Spleen (tissue), 11 donors: ENCODE results near the gene KCTD20. TPM values are rescaled to one million over a fixed set of nuclear protein-coding genes. Genes with fewer than 3 reads are reported as not detected.

Source experiments
- DNase-seq: peaks from one replicate; pipeline ENCODE4 v3.0.0-alpha.2; 2020
- H3K27ac ChIP-seq, 8 donors: fragments of 200-600 bp; sonication (generic) in 7 of 8; 1 replicate in 4 of 8; 2 replicates in 4 of 8; pipeline versions ENCODE4 v1.5.0 to v1.8.0; 2016 to 2021; ENCODE audit warnings: inconsistent platforms in 4 of 8, mild to moderate bottlenecking in 4 of 8, moderate library complexity in 1 of 8
- H3K27me3 ChIP-seq, 7 donors: fragments of 200-600 bp; sonication (generic) in 6 of 7; replicated peaks in 1 of 7; 1 replicate in 4 of 7; 2 replicates in 3 of 7; pipeline versions ENCODE4 v1.5.0 to v1.8.0; 2016 to 2021; ENCODE audit warnings: inconsistent platforms in 3 of 7, mild to moderate bottlenecking in 1 of 7
- H3K36me3 ChIP-seq, 6 donors: fragments of 200-600 bp; sonication (generic) in 5 of 6; 1 replicate in 4 of 6; 2 replicates in 2 of 6; pipeline versions ENCODE4 v1.5.0 to v1.8.0; 2016 to 2021; ENCODE audit warnings: inconsistent platforms in 2 of 6
- H3K4me1 ChIP-seq, 6 donors: fragments of 200-600 bp; sonication (generic) in 5 of 6; 1 replicate in 3 of 6; 2 replicates in 3 of 6; pipeline versions ENCODE4 v1.5.0 to v1.8.0; 2016 to 2021; ENCODE audit warnings: inconsistent platforms in 3 of 6
- H3K4me3 ChIP-seq, 8 donors: fragments of 200-600 bp; sonication (generic) in 7 of 8; 1 replicate in 4 of 8; 2 replicates in 4 of 8; pipeline versions ENCODE4 v1.5.0 to v1.8.0; 2016 to 2021; ENCODE audit warnings: inconsistent platforms in 4 of 8, mild to moderate bottlenecking in 4 of 8, moderate library complexity in 2 of 8
- H3K9me3 ChIP-seq, 8 donors: fragments of 200-600 bp; sonication (generic) in 7 of 8; 1 replicate in 4 of 8; 2 replicates in 4 of 8; pipeline versions ENCODE4 v1.5.0 to v1.8.0; 2016 to 2021; ENCODE audit warnings: inconsistent platforms in 4 of 8
- CTCF ChIP-seq, 11 experiments: fragments of 200-600 bp in 7 of 11; fragments of 450-650 bp in 4 of 11; sonication (generic) in 4 of 11; IDR thresholded peaks in 8 of 11; conservative IDR thresholded peaks in 3 of 11; 1 replicate in 7 of 11; 2 replicates in 4 of 11; pipeline versions ENCODE4 v1.4.0 to v1.8.0; 2016 to 2021; ENCODE audit warnings: antibody characterized with exemption in 11 of 11, inconsistent platforms in 4 of 11, mild to moderate bottlenecking in 1 of 11
- POLR2A ChIP-seq, 3 donors: fragments of 450-650 bp; IDR thresholded peaks; one replicate each; pipeline ENCODE4 v1.5.1; 2017; ENCODE audit warnings: antibody characterized with exemption in 3 of 3, mild to moderate bottlenecking in 1 of 3
- POLR2AphosphoS5 ChIP-seq, 3 donors: sonication (generic); formaldehyde crosslinking; IDR thresholded peaks; one replicate each; pipeline ENCODE4 v1.5.1; 2017; ENCODE audit warnings: antibody characterized with exemption in 3 of 3
- WGBS, 5 donors: extraction: QIAGEN DNeasy Blood & Tissue Kit in 3 of 5; methylation state at CpG; one replicate each; pipeline versions ENCODE4 v1.1.5 to v1.1.7; 2013 to 2018; 5-methylcytosine and 5-hydroxymethylcytosine counted together
- intact Hi-C: fragments of 100-400 bp; cut with DNase I; formaldehyde crosslinking; loops from one replicate; pipeline ENCODE4 v1.15.0; 2023; ENCODE audit warnings: low total_unique reads
- polyA plus RNA-seq, 3 donors: library from polyadenylated mRNA; stranded (reverse); fragments of 200-250 nt; gene quantifications; one replicate each; pipeline ENCODE4 v1.2.1, GENCODE V29; 2013
- total RNA-seq, 7 donors: library from RNA; depleted of rRNA in 3 of 7; stranded (reverse); fragments of >200 nt in 3 of 7; fragmentation: NEBNext Ultra II Directional in 4 of 7; extraction: Animal tissue kit (Norgen Biotek cat#: 25700) in 4 of 7; gene quantifications; one replicate each; pipeline versions ENCODE4 v1.1.0 to v1.2.1, GENCODE V29; 2016 to 2021
- donor health status: healthy with polysubstance abuse.
- donor health status: DM: no; HTN: no; CAD: no; lungs with moderate emphysema.
- donor health status: DM: no; HTN: no; CAD: no.
- donor health status: Bipolar disorder and iron deficiency.
- donor health status: healthy.
- donor health status: DM: no; HTN: no; CAD: no.
- donor health status: DM: yes; HTN: yes; CAD: no.

Gene KCTD20
- total and polyA plus RNA-seq, 10 donors, result 12.8 to 65.9 (median 51.4) TPM

- DNase-seq, result no peak
- Histone ChIP-seq H3K9me3 (no peaks in the 10 kb centered on the region), H3K36me3 (peaks cover 0 to 100% (median 57%) of the 10 kb centered on the region in 6 donors), H3K27ac (peak overlapping the region in 4 of 8 donors; percentile 26 to 67 (median 40)), H3K4me3 (no peak overlapping the region), H3K4me1 (peaks cover 0 to 14% (median 0%) of the 10 kb centered on the region in 6 donors), H3K27me3 (no peaks in the 10 kb centered on the region)
- TF ChIP-seq CTCF (IDR thresholded peaks at IDR 0.05 in 8 of 11, conservative IDR thresholded peaks at IDR 0.05 in 3 of 11) (no peak), POLR2A (IDR thresholded peaks at IDR 0.05) (no peak), POLR2AphosphoS5 (IDR thresholded peaks at IDR 0.05) (no peak)
- 88 to 91% (median 90%) methylated on average over 8 of the region's 8 CpGs for WGBS, 5 donors
- intact Hi-C loops, result no loop called here
Measured at GRCh38 chr6:36514554-36515456, 72.0 kb downstream of the KCTD20 start.

- peaks cover 0 to 14% (median 0%) of the 10 kb centered on the region in 6 donors for H3K4me1 ChIP-seq
- no peak overlapping the region for H3K4me3 ChIP-seq
- intact Hi-C loops, result no loop called here
- no peaks in the 10 kb centered on the region for H3K27me3 ChIP-seq
- no peak for DNase-seq
- H3K36me3 ChIP-seq, result peaks cover 0 to 100% (median 57%) of the 10 kb centered on the region in 6 donors
- no peak for TF ChIP-seq POLR2AphosphoS5 (IDR thresholded peaks at IDR 0.05)
- TF ChIP-seq CTCF (IDR thresholded peaks at IDR 0.05 in 8 of 11, conservative IDR thresholded peaks at IDR 0.05 in 3 of 11), result no peak
- no peak for TF ChIP-seq POLR2A (IDR thresholded peaks at IDR 0.05)
- 83 to 96% (median 93%) methylated on average over 3 of the region's 3 CpGs for WGBS, 5 donors
- no peaks in the 10 kb centered on the region for H3K9me3 ChIP-seq
- peak overlapping the region in 1 of 8 donors; percentile 67 for H3K27ac ChIP-seq
Measured at GRCh38 chr6:36515844-36516243, 73.0 kb downstream of the KCTD20 start.

- intact Hi-C loops, result no loop called here
- H3K27ac ChIP-seq, result no peak overlapping the region
- no peaks in the 10 kb centered on the region for H3K27me3 ChIP-seq
- H3K9me3 ChIP-seq, result no peaks in the 10 kb centered on the region
- 91 to 99% (median 97%) methylated on average over 4 of the region's 4 CpGs for WGBS, 5 donors
- no peak for DNase-seq
- H3K36me3 ChIP-seq, result peaks cover 0 to 100% (median 61%) of the 10 kb centered on the region in 6 donors
- TF ChIP-seq POLR2AphosphoS5 (IDR thresholded peaks at IDR 0.05), result no peak
- no peak for TF ChIP-seq CTCF (IDR thresholded peaks at IDR 0.05 in 8 of 11, conservative IDR thresholded peaks at IDR 0.05 in 3 of 11)
- no peak for TF ChIP-seq POLR2A (IDR thresholded peaks at IDR 0.05)
- H3K4me1 ChIP-seq, result peaks cover 0 to 14% (median 0%) of the 10 kb centered on the region in 6 donors
- no peak overlapping the region for H3K4me3 ChIP-seq
Measured at GRCh38 chr6:36516559-36516958, 73.8 kb downstream of the KCTD20 start.

GRCh38 chr6:36516988-36517387 lies 74.2 kb downstream of the KCTD20 start:
- H3K4me3 ChIP-seq, result no peak overlapping the region
- H3K27me3 ChIP-seq, result no peaks in the 10 kb centered on the region
- H3K9me3 ChIP-seq, result no peaks in the 10 kb centered on the region
- DNase-seq, result no peak
- intact Hi-C loops, result no loop called here
- peaks cover 0 to 100% (median 61%) of the 10 kb centered on the region in 6 donors for H3K36me3 ChIP-seq
- H3K27ac ChIP-seq, result no peak overlapping the region
- peaks cover 0 to 14% (median 0%) of the 10 kb centered on the region in 6 donors for H3K4me1 ChIP-seq
- no peak for TF ChIP-seq POLR2AphosphoS5 (IDR thresholded peaks at IDR 0.05)
- no peak for TF ChIP-seq CTCF (IDR thresholded peaks at IDR 0.05 in 8 of 11, conservative IDR thresholded peaks at IDR 0.05 in 3 of 11)
- no peak for TF ChIP-seq POLR2A (IDR thresholded peaks at IDR 0.05)
